Central memory CD8-positive, alpha-beta T cell (primary cell): ENCODE results near the gene NOS1.
"Not testable (repeated sequence)": the region's sequence is repeated elsewhere in the genome, so short reads cannot be mapped to it uniquely, and the experiment has no call there.

Source experiments
- ATAC-seq: fragments of 150-1000 bp; cut with Tn5 transposase; replicated peaks from 2 replicates; pipeline ENCODE4 v1.10.0; 2022; ENCODE audit warnings: mild to moderate bottlenecking, moderate FRiP score, moderate number of reproducible peaks; ENCODE audit not compliant: poor library complexity, severe bottlenecking; ENCODE audit errors: extremely low read depth
- DNase-seq, 2 donors: peaks; one replicate each; pipeline ENCODE4 v3.0.0; 2021; ENCODE audit warnings: low spot score in 2 of 2
- H3K27ac Mint-ChIP-seq: one replicate; pipeline ENCODE4 v1.8.0; 2022; ENCODE audit warnings: low read depth, mild to moderate bottlenecking, moderate library complexity, mixed read lengths
- H3K27me3 Mint-ChIP-seq: one replicate; pipeline ENCODE4 v1.8.0; 2022; ENCODE audit warnings: mixed read lengths
- H3K36me3 Mint-ChIP-seq: one replicate; pipeline ENCODE4 v1.8.0; 2022; ENCODE audit warnings: mild to moderate bottlenecking, moderate library complexity, mixed read lengths; ENCODE audit not compliant: insufficient read depth
- H3K4me1 Mint-ChIP-seq: one replicate; pipeline ENCODE4 v1.8.0; 2022; ENCODE audit warnings: mixed read lengths
- H3K4me3 Mint-ChIP-seq: one replicate; pipeline ENCODE4 v1.8.0; 2022; ENCODE audit warnings: mild to moderate bottlenecking, moderate library complexity, mixed read lengths
- H3K9me3 Mint-ChIP-seq: one replicate; pipeline ENCODE4 v1.8.0; 2022; ENCODE audit warnings: mixed read lengths

Gene NOS1

DNA sequence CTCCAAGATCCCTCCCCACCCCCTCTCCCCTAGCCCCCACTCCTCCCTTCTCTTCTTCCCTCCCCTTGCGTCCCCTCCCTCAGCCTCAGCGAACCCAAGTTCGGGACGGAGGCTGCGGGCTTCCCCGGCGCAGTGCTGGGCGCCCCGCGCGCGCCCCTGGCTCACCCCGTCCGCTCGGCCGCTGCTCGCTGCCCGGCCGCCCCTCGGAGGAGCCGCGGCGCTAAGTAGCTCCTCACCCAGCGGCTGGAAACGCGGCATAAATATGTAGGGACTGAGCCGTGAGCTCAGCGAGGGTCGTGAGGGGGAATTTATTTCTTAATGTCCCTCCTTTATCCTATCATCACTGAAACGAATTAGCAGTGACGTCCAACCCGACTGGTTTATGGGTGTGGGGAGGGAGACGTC lies at the start of gene NOS1:
Gene NOS1, minus strand, starts transcription at position 280 of the 405 bp plus-strand sequence. CDS start 30,557 bp downstream, outside the sequence.
- Mint-ChIP-seq H3K27ac (no peak within 1 kb of the TSS), H3K4me3 (no peak within 1 kb of the TSS), H3K4me1 (no peaks in the 10 kb centered on the region), H3K9me3 (no peaks in the 10 kb centered on the region), H3K27me3 (peaks cover 51% of the 10 kb centered on the region), H3K36me3 (no peaks in the 10 kb centered on the region)
- DNase-seq, result no peak
- no peak for ATAC-seq

DNA sequence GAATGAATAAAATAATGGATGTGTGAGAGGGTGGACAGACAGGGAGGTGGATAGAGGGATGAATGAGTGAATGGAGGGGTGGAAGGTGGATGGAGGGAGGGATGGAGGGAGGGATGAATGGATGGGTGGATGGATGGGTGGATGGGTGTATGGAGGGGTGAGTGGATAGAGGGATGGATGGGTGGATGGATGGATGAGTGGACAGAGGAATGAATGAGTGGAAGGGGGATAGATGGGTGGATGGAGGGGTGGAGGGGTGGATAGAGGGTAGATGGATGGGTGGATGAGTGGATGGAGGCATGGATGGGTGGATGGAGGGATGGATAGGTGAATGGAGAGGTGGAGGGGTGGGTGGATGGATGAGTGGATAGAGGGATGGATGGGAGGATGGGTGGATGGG lies 47.9 kb upstream of the NOS1 start:
- Mint-ChIP-seq H3K4me1 (no peaks in the 10 kb centered on the region), H3K9me3 (peaks cover 6% of the 10 kb centered on the region), H3K4me3 (no peak overlapping the region), H3K36me3 (no peaks in the 10 kb centered on the region), H3K27ac (no peak overlapping the region), H3K27me3 (peaks cover 10% of the 10 kb centered on the region)
- no peak for ATAC-seq
- no peak for DNase-seq

DNA sequence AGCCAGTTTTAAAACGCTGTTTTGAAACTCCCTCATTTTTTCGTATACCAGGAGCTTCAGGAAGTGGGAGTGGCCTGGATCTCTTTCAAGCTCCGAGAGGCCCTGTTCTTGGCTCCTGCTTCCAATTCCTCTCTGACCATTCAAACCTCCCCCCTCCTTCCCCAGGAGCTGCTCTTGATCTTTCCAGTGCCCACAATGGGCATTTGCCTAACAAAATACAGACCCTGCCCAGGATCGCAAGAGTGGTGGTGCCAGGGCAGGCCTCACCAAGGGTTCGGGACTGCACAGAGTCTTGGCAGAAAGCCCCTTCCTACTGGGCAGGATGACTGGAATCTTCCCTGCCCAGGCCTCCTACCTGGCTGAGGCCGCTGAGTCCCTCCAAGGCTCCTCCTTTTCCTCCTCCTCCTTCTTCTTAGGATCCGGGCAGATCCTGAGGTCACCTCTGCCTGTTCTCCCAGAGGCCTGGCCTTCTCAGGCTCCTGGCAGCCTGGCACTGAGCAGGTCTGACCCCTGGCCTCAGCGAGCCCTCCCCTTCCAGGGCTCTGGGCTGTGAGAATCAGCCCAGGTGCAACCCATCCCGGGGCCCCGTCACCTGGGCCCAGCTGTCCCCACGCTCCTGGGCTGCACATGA lies 46.9 kb upstream of the NOS1 start:
- no peaks in the 10 kb centered on the region for H3K36me3 Mint-ChIP-seq
- H3K4me1 Mint-ChIP-seq, result no peaks in the 10 kb centered on the region
- H3K4me3 Mint-ChIP-seq, result no peak overlapping the region
- no peak for ATAC-seq
- H3K9me3 Mint-ChIP-seq, result peaks cover 7% of the 10 kb centered on the region
- no peak for DNase-seq
- no peak overlapping the region for H3K27ac Mint-ChIP-seq
- H3K27me3 Mint-ChIP-seq, result peaks cover 9% of the 10 kb centered on the region

DNA sequence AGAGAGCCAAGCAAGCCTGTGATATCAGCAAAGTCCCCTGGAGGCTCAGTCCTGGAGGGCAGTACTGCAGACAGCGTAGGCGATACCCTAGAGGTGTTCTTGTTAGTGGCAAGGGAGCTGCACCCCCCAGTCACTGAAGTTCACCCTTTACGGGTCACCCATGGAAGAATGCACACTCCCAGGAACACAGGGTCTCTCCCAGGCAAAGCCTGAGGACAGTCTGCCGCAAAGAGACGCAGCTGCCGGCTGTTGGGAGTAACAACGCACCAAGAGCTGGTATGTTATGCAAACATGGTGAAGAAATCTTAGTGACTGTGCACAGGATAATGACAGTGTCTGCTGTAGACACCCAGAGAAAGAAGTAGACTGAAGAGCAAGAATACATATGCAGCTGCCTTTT lies 43.5 kb upstream of the NOS1 start:
- Mint-ChIP-seq H3K4me3 (no peak overlapping the region), H3K4me1 (no peaks in the 10 kb centered on the region), H3K27me3 (peaks cover 9% of the 10 kb centered on the region), H3K36me3 (no peaks in the 10 kb centered on the region), H3K9me3 (peaks cover 16% of the 10 kb centered on the region), H3K27ac (no peak overlapping the region)
- ATAC-seq (no peak), DNase-seq (no peak)

DNA sequence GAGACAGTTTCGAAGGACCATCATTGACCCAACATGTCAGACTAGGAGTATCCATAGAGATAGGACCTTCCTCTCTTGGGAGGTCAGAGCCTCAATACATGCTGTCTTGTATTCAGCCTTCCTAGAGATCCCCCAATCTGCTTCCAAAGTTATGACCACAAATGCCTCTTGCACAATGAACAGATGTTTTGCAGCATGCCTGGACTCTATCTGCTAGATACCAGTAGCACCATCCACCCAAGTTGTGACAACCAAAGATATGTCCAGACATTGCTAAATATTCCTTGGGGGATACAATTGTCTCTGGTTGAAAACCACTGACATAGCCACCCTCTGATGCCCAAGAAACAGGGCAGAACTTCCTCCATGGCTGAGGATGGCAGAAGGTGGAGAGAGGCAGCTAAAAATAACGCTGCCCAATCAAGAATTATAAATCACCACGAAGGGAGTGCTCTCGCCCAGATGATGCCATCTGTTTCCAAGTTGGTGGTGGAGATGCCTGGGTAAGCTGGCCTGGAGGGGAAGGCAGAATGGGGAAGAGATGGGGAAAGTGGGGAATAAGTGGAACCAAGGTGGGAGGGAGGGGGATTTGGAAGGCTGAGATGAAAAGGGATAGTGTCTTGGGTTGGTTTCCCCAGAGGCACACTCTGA lies 42.9 kb upstream of the NOS1 start:
- no peak for DNase-seq
- Mint-ChIP-seq H3K36me3 (no peaks in the 10 kb centered on the region), H3K4me3 (no peak overlapping the region), H3K27me3 (peaks cover 9% of the 10 kb centered on the region), H3K9me3 (peaks cover 16% of the 10 kb centered on the region), H3K4me1 (no peaks in the 10 kb centered on the region), H3K27ac (no peak overlapping the region)
- no peak for ATAC-seq

DNA sequence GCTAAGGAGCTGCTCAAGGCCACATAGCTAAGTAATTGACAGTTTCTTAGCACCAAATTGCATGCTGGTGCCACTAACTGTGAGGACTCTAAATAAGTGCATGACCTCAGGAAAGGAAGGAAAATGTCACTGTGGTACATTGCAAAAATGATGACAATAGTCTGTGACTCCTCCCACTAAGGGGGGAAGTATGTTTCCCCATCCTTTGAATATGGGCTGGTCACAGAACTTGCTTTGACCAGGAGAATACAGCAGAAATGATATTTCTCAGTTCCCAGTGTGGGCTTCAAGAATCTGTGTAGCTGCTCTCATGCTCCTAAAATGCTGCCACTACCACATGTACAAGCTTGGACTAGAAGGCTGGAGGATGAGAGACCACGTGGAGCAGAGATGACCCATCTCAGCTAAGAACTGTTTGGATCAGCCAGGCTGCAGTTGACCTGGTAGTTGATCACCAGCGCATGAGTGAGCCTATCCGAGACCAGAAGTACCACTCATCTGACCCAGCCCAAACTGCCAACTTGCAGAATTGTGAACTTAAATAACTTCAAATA lies 42.2 kb upstream of the NOS1 start:
- Mint-ChIP-seq H3K27ac (no peak overlapping the region), H3K9me3 (peaks cover 22% of the 10 kb centered on the region), H3K4me1 (no peaks in the 10 kb centered on the region), H3K4me3 (no peak overlapping the region), H3K36me3 (no peaks in the 10 kb centered on the region), H3K27me3 (peaks cover 9% of the 10 kb centered on the region)
- DNase-seq (no peak), ATAC-seq (no peak)

DNA sequence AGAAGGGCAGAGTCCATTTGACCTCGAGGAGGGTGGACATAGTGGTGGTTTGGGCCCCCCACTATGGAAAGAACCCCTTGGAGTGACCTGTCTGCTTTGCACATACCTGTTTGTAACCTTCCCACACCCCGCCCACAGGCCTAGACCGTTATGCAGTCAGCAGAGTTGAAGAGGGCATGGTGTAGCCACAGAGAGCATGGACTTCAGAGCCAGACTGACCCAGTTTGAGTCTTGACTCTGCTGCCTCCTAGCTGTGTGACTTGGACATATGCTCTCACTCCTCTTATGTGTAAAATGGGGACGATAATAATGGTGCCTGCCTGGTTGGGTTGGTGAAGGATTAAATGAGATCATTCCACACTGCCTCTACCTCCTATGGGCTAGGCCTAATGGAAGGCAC lies 40.9 kb upstream of the NOS1 start:
- Mint-ChIP-seq H3K4me3 (no peak overlapping the region), H3K27ac (no peak overlapping the region), H3K36me3 (no peaks in the 10 kb centered on the region), H3K9me3 (peaks cover 17% of the 10 kb centered on the region), H3K27me3 (no peaks in the 10 kb centered on the region), H3K4me1 (no peaks in the 10 kb centered on the region)
- ATAC-seq (no peak), DNase-seq (no peak)

DNA sequence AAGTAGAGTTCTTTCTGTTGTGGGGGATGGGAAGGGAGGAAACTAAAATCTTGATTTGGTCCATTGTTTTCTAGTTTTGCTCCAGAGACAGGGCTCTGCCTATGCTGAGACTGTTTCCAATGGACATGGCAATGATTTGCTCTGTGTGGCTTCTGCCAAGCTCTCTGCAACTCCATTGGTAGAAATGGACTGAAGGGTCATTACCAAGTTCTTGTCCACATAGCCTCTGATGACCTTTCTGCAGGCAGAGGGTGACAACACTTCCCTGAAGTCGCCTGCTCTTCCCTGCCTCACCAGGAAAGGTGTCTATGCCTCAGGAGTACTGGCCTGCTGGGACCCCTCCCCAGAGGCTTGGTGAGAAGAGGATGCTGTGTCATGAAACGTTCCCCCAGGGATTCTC lies 39.5 kb upstream of the NOS1 start:
- Mint-ChIP-seq H3K27ac (no peak overlapping the region), H3K36me3 (no peaks in the 10 kb centered on the region), H3K9me3 (peaks cover 15% of the 10 kb centered on the region), H3K4me1 (no peaks in the 10 kb centered on the region), H3K4me3 (no peak overlapping the region), H3K27me3 (no peaks in the 10 kb centered on the region)
- DNase-seq (no peak), ATAC-seq (no peak)

DNA sequence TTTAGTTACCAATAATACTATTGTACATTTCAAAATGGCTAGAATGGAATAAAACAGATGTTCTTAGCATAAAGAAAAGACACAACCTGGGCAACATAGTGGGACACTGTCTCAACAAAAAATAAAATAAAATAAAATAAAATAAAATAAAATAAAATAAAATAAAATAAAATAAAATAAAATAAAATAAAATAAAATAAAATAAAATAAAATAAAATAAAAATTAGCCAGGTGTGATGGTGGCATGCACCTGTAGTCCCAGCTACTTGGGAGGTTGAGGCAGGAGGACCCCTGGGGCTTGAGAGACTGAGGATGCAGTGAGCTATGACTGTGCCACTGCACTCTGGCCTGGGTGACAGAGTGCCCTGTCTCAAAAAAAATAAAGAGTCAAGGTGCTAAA lies 37.1 kb upstream of the NOS1 start:
- H3K27ac Mint-ChIP-seq, H3K27me3 Mint-ChIP-seq, H3K4me1 Mint-ChIP-seq, DNase-seq, ATAC-seq, H3K4me3 Mint-ChIP-seq, H3K36me3 Mint-ChIP-seq: not testable (repeated sequence)
- peaks cover 15% of the 10 kb centered on the region for H3K9me3 Mint-ChIP-seq

DNA sequence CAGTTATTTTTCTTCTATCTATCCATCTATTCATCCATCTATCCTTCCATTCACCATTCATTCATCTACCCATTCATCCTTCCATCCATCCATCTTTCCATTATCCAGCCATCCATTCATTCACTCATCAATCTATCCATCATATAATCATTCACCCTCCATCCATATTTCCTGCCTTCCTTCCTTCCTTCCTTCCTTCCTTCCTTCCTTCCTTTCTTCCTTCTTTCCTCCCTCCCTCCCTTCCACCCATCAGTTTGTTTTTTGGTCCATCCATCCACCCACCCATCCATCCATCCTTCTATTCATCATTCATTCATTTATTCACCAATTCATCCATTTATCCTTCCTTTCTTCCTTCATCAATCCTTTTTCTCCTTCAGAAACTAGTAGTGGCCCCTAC lies 34.3 kb upstream of the NOS1 start:
- no peak overlapping the region for H3K27ac Mint-ChIP-seq
- no peak overlapping the region for H3K4me3 Mint-ChIP-seq
- DNase-seq (no peak), ATAC-seq (no peak)
- H3K36me3 Mint-ChIP-seq, result no peaks in the 10 kb centered on the region
- no peaks in the 10 kb centered on the region for H3K4me1 Mint-ChIP-seq
- H3K27me3 Mint-ChIP-seq, result no peaks in the 10 kb centered on the region
- peaks cover 10% of the 10 kb centered on the region for H3K9me3 Mint-ChIP-seq

DNA sequence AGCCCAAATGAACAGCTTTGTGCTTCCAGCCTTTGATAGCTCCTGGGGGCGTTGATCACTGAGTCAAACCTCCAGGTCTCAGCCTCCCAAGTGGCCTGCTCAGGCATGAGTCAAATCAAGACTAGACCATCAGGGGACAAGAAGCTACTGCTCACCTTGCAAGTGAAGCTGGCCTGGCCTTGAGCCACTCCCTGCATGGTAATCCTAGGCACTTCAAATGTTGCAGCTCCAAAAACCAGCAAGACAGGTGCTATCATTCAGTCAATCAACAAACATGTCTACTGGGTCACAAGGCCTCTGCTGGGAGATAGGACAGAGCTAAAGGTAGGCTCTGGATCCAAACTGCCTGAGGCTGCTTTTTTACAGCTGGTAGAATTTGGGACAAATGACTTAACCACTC lies 33.1 kb upstream of the NOS1 start:
- Mint-ChIP-seq H3K27me3 (no peaks in the 10 kb centered on the region), H3K36me3 (no peaks in the 10 kb centered on the region), H3K4me3 (no peak overlapping the region), H3K27ac (no peak overlapping the region), H3K4me1 (no peaks in the 10 kb centered on the region), H3K9me3 (peaks cover 10% of the 10 kb centered on the region)
- no peak for DNase-seq
- ATAC-seq, result no peak

DNA sequence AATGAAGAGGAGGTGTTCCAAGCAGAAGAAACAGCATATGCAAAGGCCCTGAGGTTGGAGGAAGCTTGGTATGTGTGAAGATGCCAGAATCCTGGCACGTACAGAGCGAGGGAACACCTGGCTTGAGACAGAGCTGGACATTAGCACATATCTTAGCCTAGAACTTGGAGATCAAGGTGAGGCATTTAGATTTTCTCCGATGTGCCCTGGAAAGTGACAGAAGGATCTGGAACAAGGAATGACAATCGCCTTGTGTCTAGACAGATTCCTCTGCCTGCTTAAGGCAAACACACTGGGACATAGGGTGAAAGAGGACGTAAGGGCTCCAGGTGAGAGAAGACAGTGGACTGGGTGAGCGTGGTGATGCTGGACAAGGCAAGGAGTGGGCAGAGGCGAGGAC lies 32.2 kb upstream of the NOS1 start:
- Mint-ChIP-seq H3K36me3 (no peaks in the 10 kb centered on the region), H3K9me3 (peaks cover 5% of the 10 kb centered on the region), H3K4me3 (no peak overlapping the region), H3K27ac (no peak overlapping the region), H3K27me3 (no peaks in the 10 kb centered on the region), H3K4me1 (no peaks in the 10 kb centered on the region)
- DNase-seq (no peak), ATAC-seq (no peak)

DNA sequence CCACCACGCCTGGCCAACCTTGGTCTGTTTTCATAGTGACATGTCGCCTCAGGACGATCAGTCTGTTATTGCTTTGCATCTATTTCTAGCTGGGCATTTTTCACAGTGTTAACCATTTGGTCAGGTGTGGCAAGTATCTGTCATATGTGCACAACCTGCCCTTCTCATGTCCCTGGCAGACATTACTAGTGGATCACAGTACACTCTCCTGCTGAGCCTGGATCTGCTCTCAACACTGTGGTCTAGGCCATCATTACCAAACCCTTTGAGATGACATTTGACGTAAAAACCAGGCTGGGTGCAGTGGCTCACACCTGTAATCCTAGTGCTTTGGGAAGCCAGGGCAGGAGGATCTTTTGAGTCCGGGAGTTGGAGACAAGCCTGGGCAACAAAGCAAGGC lies 29.4 kb upstream of the NOS1 start:
- DNase-seq (no peak), ATAC-seq (no peak)
- Mint-ChIP-seq H3K4me3 (no peak overlapping the region), H3K27me3 (no peaks in the 10 kb centered on the region), H3K4me1 (no peaks in the 10 kb centered on the region), H3K27ac (no peak overlapping the region), H3K36me3 (no peaks in the 10 kb centered on the region), H3K9me3 (peaks cover 5% of the 10 kb centered on the region)
